Smooth muscle cell (in vitro differentiated cells): ENCODE data around the gene NTN4. TPM values are rescaled to one million over a fixed set of nuclear protein-coding genes. Genes with fewer than 3 reads are reported as not detected.

ENCODE experiments used
- DNase-seq: peaks from one replicate; lab custom pipeline; 2025; ENCODE audit not compliant: unreplicated experiment; lab: John Stamatoyannopoulos, UW
- H2AFZ ChIP-seq: fragments of 200-600 bp; sonication (generic); 2 replicates; pipeline ENCODE4 v1.6.0; 2016; ENCODE audit warnings: antibody characterized with exemption, low read depth, mild to moderate bottlenecking
- H3F3A ChIP-seq: fragments of 200-600 bp; sonication (generic); 2 replicates; pipeline ENCODE4 v1.6.0; 2017; ENCODE audit warnings: antibody characterized with exemption, low read depth
- H3K27ac ChIP-seq: fragments of 200-600 bp; sonication (generic); 2 replicates; pipeline ENCODE4 v1.5.1; 2016; ENCODE audit warnings: low read depth, mild to moderate bottlenecking
- H3K27me3 ChIP-seq: fragments of 200-600 bp; sonication (generic); 2 replicates; pipeline ENCODE4 v1.6.1; 2016; ENCODE audit warnings: low read depth, mild to moderate bottlenecking
- H3K36me3 ChIP-seq: fragments of 200-600 bp; sonication (generic); 2 replicates; pipeline ENCODE4 v1.5.1; 2016; ENCODE audit warnings: low read depth
- H3K4me1 ChIP-seq: fragments of 200-600 bp; sonication (generic); 2 replicates; pipeline ENCODE4 v1.5.1; 2016; ENCODE audit warnings: low read depth
- H3K4me2 ChIP-seq: fragments of 200-600 bp; sonication (generic); 2 replicates; pipeline ENCODE4 v1.6.0; 2016; ENCODE audit warnings: mild to moderate bottlenecking
- H3K4me3 ChIP-seq: fragments of 200-600 bp; sonication (generic); 2 replicates; pipeline ENCODE4 v1.5.1; 2016; ENCODE audit warnings: mild to moderate bottlenecking
- H3K79me2 ChIP-seq: fragments of 200-600 bp; sonication (generic); 2 replicates; pipeline ENCODE4 v1.6.0; 2016; ENCODE audit warnings: low read depth, mild to moderate bottlenecking
- H3K9ac ChIP-seq: fragments of 200-600 bp; sonication (generic); 2 replicates; pipeline ENCODE4 v1.6.0; 2016; ENCODE audit warnings: low read depth
- H3K9me3 ChIP-seq: fragments of 200-600 bp; sonication (generic); replicated peaks from 2 replicates; pipeline ENCODE4 v1.5.1; 2016; ENCODE audit warnings: low read depth
- H4K20me1 ChIP-seq: fragments of 200-600 bp; sonication (generic); 2 replicates; pipeline ENCODE4 v1.6.0; 2016; ENCODE audit warnings: low read depth
- CTCF ChIP-seq: fragments of 200-600 bp; sonication (generic); IDR thresholded peaks from 2 replicates; pipeline ENCODE4 v1.5.1; 2017; ENCODE audit warnings: borderline replicate concordance, mild to moderate bottlenecking, antibody characterized with exemption; ENCODE audit not compliant: insufficient read depth, poor library complexity, severe bottlenecking
- WGBS: methylation state at CpG from one replicate; pipeline ENCODE4 v1.1.7; 2016; ENCODE audit warnings: low lambda C conversion rate; 5-methylcytosine and 5-hydroxymethylcytosine counted together
- polyA plus RNA-seq: library from polyadenylated mRNA; unstranded; fragments of >200 nt; fragmentation: Nextera tagmentation; extraction: Ambion mirVana; gene quantifications from 2 replicates; pipeline ENCODE4 v1.2.1, GENCODE V29; 2016
- total RNA-seq: library from RNA; depleted of rRNA; stranded (reverse); fragments of >200 nt; gene quantifications from 2 replicates; pipeline ENCODE4 v1.2.3, GENCODE V29; 2014

Gene NTN4
- total and polyA plus RNA-seq, 2 experiments from 2014 or later = 0.94 TPM; not detected in 1

- no peaks in the 10 kb centered on the region for H3F3A ChIP-seq
- no peak overlapping the region for H3K4me2 ChIP-seq
- H3K9me3 ChIP-seq = no peaks in the 10 kb centered on the region
- H2AFZ ChIP-seq = no peak overlapping the region
- H3K4me3 ChIP-seq = no peak overlapping the region
- WGBS = 85% methylated on average over 3 of the region's 3 CpGs
- peaks cover 51% of the 10 kb centered on the region for H3K27me3 ChIP-seq
- no peaks in the 10 kb centered on the region for H3K79me2 ChIP-seq
- H4K20me1 ChIP-seq = no peaks in the 10 kb centered on the region
- H3K27ac ChIP-seq = no peak overlapping the region
- no peak for TF ChIP-seq CTCF
- no peak for DNase-seq
- no peaks in the 10 kb centered on the region for H3K36me3 ChIP-seq
- H3K4me1 ChIP-seq = no peaks in the 10 kb centered on the region
- no peak overlapping the region for H3K9ac ChIP-seq
Measured at GRCh38 chr12:95741635-95742034, 48.9 kb downstream of the NTN4 start.

GRCh38 chr12:95740751-95741150, 49.8 kb downstream of the NTN4 start:
- WGBS = 93% methylated on average over 1 of the region's 1 CpG
- H3K36me3 ChIP-seq = no peaks in the 10 kb centered on the region
- no peak overlapping the region for H3K27ac ChIP-seq
- H3K4me1 ChIP-seq = no peaks in the 10 kb centered on the region
- no peak overlapping the region for H3K4me2 ChIP-seq
- H3K79me2 ChIP-seq = no peaks in the 10 kb centered on the region
- no peak for DNase-seq
- H3K27me3 ChIP-seq = peaks cover 56% of the 10 kb centered on the region
- H3K9ac ChIP-seq = no peak overlapping the region
- H3F3A ChIP-seq = no peaks in the 10 kb centered on the region
- H2AFZ ChIP-seq = no peak overlapping the region
- TF ChIP-seq CTCF = no peak
- H3K9me3 ChIP-seq = no peaks in the 10 kb centered on the region
- no peaks in the 10 kb centered on the region for H4K20me1 ChIP-seq
- H3K4me3 ChIP-seq = no peak overlapping the region

- Histone ChIP-seq H3K9ac (no peak overlapping the region), H3K36me3 (no peaks in the 10 kb centered on the region), H4K20me1 (no peaks in the 10 kb centered on the region), H3F3A (no peaks in the 10 kb centered on the region), H3K79me2 (no peaks in the 10 kb centered on the region), H3K4me3 (no peak overlapping the region), H2AFZ (no peak overlapping the region), H3K4me2 (no peak overlapping the region), H3K27me3 (peaks cover 62% of the 10 kb centered on the region), H3K4me1 (no peaks in the 10 kb centered on the region), H3K9me3 (no peaks in the 10 kb centered on the region), H3K27ac (no peak overlapping the region)
- DNase-seq = no peak
- no peak for TF ChIP-seq CTCF
- WGBS = 93% methylated on average over 13 of the region's 13 CpGs
Measured at GRCh38 chr12:95739561-95740313, 50.8 kb downstream of the NTN4 start.

- no peak for TF ChIP-seq CTCF
- Histone ChIP-seq H3K4me2 (no peak overlapping the region), H2AFZ (no peak overlapping the region), H3K36me3 (no peaks in the 10 kb centered on the region), H3K4me3 (no peak overlapping the region), H3K9me3 (no peaks in the 10 kb centered on the region), H3F3A (peaks cover 5% of the 10 kb centered on the region), H3K79me2 (no peaks in the 10 kb centered on the region), H3K9ac (no peak overlapping the region), H3K27me3 (peaks cover 56% of the 10 kb centered on the region), H3K27ac (no peak overlapping the region), H3K4me1 (peaks cover 2% of the 10 kb centered on the region), H4K20me1 (peaks cover 6% of the 10 kb centered on the region)
- WGBS = 85% methylated on average over 11 of the region's 11 CpGs
- DNase-seq = no peak
Measured at GRCh38 chr12:95738024-95738611, 52.4 kb downstream of the NTN4 start.
